ENCODE data around the gene TTC34. TPM values are rescaled to one million over a fixed set of nuclear protein-coding genes. Genes with fewer than 3 reads are reported as not detected.
A peak's percentile ranks its signal among the peaks of the same experiment; 100 is the strongest.

TTC34 gene
- polyA plus RNA-seq, 5 donors: 0.65 to 0.85 (median 0.71) TPM

DNA sequence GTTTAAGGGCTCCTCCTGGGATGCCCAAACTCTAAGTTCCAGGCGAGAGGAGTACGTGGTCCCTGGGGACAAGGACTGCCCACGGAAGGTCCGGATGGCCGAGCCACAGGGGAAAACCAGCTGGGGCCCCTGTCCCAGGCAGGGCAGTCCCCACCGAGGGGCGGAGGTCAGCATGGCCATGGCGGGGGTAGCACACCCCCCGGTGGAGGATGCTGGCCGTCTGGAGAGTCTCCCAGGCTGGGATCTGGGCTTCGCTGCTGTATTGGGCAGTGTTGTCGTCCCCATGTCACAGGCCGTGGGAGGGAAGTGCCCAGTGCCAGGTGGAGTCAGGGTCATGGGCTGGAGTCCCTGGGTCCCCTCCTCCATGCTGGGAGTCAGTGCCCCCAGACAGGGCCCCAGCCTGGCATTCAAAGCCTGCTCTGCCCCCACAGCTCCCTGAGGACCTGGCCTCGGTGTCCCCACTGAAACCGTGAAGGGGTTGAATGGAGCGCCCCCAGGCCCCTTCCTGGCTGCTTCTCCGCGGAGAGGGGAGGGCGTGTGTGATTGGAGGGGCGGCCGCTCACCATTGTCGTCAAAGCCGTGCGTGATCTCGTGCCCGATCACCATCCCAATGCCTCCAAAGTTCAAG, 208.1 kb downstream of the TTC34 start:
- DNase-seq: no peak

DNA sequence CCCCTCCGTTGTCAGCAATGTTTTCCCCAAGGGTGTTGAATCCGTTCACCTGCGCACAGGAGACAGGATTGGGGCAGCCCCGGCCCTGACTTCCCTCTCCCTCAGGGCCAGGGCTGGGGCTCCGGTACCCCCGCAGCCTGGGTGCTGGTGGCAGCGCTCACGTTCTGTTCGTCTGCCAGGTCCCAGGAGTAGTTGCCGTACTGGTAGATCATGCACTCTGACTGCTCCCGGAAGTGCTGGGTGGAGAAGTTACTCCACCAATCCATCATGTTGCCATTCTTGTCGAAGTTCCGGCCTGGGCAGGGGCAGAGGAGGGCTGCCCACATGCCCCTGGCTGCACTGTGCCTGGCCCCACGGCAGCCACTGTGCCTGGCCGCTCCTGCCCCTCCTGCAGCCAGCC, 208.8 kb downstream of the TTC34 start:
- no peak for DNase-seq

DNA sequence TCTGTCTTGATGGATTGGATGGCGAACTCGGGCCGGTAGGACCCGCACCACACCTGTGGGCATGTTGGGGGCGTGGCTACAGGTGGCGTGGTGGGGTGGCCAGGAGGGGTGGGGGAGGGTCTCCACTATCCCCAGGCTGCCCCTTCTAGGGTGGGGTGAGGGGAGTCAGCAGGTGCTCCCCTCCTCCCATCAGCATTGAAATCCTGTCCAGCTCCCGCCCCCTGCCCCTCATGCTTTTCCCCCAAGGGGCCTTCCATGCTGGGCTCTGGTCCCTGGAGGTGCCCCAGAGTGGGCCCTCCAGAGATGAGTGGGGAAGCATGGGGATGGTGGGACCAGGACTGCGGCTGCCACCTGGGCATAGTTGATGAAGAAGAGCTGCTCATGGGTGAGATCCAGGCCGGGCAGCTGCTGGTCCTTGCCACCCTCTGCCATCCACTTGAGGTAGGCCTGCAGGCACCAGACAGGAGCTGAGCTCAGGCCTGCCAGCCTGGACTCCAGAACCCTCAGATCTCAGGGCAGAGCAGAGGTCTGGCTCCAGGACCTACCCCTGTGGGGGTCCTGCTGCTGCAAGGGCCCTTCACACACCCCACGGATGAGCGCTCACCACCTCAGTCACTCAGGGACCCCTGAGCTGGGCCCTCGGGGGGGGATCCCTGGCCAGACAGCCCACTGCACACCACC, 209.8 kb downstream of the TTC34 start:
- no peak for DNase-seq

DNA sequence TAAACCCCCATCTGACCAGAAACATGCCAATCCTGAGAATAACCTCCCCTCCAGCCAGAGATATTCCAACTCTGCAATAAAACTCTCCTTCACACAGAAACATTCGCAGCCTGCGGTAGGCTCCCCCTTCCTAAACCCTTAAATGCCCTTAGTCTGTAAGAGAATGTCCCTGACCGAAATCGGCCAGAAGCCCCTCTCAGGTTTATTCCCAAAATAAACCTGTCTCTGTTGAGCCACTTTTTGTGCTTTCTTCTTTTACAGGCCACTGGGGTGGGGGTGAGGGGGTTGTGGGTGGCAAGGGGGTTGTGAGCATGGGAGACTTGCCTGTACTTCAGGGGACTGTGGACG, 210.3 kb downstream of the TTC34 start:
- DNase-seq: no peak

DNA sequence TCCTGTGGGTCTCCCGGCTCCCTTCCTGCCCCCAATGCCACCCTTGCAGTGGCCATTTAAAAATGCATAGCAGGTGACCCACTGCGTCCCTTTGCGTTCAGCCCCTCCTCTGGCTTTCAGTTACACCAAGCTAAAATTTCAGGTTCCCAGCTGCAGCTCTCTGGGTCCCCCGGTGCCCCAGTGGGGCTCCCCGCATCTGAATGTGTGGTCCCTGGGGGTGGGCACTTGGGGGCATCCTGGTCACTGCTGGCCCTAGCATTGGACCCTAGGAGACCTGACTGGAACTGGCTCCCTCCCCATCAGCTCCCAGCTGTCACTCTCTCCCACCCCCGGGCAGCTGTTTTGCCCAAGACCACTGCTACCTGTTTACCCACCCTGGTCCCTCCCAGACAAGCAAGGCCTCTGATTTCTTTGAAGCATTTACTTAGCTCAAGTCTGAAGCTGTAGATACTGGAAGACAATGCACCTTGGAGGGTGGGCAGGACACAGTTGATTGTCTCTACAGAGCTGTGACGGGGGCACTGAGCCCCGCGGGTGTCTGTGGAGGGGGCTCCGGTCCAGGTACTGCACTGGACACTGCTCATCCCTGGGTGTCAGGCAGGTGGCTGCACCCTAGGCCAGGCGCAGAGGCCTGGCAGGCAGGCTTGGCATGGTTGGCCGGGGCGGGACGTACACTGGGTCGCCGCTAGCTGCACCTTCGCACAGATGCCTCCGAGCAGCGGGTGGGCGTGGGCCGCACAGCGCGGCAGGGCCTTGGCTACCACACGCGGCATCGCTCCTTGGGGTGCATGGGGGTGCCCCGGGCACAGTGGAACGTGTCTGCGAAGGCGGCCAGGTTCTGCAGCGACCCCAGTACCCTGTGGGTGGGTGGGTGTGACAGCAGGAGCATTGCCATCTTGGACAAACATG, 211.0 kb downstream of the TTC34 start:
- DNase-seq: no peak

DNA sequence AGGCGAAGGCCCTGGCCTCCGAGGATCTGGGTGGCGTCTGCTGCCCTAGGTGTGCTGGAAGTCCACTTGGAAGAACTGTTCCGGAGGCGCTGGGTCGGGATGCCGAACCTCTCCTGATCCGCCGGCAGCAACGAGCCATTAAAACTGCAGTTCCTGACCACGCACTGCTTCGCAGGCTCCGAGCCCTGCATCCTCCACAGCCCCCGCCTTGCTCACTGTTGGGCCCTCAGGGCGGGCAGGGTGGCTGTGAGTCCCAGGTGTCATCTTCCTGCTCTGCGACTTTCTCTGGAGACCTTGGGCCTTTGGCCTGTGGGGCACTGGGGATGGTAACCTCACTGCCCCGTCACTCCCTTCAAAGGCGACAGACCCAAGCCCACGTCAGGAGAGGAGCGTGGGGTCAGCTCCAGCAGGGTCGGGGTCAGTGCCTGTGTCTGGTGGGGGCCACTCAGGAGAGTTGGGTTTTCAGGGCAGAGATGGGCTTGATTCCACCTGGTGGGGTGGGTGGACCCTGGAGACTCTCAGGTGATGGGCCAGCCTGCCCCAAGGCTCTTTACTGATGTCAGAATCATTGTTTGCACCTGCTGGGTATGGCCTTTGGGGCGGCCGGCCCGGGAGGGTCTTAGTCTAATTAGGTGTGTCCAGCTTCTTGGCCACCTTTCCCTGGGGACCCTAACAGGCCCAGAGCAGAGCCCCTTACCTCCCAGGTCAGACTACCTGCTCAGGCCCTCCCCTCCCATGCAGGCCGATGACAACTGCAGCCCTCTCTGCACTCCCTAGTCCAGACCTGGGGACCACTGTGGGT, 211.9 kb downstream of the TTC34 start:
- no peak for DNase-seq

DNA sequence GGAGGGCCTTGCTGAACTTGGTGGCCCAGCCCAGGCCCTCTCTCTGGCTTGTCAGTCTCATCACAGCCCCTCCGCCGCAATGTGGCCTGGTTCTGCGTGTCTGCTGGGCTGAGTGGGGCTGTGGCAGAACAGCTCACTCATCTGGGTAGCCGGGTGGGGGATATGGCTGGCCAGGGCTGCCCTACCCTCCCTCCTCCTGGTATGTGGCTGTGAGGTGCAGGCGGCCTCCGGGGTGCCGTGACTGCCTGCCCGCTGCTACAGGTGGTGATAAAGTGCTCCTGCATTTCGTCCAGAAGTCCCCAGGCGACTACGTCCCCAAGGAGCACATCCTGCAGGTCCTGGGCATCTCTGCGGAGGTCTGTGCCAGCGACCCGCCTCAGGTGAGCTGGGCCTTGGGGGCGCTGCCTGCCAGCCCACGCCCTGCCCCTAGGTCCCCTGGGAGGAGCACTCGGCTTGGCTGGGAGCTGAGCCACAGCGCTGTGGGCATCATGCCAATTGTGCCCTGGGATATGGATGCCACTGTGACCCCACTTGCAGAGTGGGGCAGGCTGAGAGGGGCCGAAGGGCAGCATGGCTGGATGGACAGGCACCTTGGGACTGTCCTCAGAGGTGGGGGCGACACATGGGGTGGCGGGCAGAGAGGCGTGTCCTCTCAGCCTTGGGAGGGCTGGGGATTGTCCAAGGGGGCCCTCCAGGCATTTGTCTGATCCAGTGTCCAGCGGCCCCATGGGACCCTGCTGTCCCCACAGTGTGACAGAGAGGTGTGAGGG, 212.6 kb downstream of the TTC34 start:
- no peak for DNase-seq

DNA sequence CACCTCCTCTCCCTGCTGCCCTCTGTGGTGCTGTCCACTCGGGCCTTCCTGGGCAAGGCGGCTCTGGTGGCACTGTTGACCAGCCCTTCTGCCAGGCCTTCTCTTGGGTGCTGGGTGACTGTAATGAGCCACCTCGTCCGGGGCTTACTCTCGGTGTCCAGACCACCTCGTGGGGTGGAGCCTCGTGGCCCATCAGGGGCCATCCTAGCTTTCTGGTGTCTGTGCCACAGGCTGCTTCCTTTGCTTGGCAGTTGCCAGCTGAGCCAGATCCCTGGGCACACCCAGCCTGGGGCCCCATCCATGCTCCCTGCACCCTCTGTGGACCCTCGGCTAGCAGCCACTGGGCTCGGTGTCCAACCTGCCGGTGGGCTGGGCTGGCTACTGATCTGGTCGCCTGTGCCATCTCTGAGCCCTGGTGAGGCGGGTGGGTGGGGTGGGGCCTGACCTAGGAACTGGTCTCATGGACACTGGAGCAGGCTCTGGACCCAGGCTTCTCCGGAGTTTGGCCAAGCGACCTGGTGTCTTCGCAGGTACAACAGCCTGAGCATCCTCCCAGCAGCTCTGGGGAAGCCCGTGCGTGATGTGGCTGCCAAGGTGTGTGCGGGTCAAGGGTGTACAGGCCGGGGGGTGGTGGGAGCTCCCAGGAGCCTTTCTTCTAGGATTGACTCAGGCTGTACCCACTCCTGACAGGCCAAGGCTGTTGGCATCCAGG, 213.5 kb downstream of the TTC34 start:
- DNase-seq: no peak

DNA sequence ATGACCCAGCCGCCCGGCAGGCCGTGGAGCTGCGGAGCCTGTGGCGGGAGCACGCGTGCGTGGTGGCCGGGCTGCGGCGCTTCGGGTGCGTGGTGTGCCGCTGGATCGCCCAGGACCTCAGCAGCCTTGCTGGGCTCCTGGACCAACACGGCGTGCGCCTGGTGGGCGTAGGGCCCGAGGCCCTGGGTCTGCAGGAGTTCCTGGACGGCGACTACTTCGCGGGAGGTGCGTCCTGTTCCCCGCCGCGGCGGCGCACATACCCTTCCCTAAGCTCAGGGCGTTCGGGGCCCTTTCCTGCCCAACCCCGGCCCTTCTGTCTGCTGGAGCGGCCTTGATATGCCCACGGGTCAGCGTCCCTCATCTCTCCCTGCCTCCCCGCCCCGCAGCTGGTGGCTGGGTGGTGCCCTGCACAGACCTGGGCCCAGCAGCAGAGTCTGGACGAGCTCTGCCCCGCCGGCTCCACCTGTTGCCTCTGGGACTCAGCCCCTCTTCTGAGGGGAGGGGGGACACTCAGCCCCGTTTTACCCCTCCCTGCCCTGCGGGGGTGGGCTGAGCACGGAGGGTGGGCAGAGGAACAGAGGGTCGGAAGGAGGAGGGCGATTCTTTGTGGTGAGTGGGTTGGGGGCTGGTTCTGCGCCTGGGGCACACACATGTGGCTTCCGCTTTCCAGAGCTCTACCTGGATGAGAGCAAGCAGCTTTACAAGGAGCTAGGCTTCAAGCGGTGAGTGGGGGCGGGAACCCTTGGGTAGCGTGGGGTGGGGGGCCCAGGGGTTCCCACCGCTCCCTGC, 214.2 kb downstream of the TTC34 start:
- DNase-seq: no peak

DNA sequence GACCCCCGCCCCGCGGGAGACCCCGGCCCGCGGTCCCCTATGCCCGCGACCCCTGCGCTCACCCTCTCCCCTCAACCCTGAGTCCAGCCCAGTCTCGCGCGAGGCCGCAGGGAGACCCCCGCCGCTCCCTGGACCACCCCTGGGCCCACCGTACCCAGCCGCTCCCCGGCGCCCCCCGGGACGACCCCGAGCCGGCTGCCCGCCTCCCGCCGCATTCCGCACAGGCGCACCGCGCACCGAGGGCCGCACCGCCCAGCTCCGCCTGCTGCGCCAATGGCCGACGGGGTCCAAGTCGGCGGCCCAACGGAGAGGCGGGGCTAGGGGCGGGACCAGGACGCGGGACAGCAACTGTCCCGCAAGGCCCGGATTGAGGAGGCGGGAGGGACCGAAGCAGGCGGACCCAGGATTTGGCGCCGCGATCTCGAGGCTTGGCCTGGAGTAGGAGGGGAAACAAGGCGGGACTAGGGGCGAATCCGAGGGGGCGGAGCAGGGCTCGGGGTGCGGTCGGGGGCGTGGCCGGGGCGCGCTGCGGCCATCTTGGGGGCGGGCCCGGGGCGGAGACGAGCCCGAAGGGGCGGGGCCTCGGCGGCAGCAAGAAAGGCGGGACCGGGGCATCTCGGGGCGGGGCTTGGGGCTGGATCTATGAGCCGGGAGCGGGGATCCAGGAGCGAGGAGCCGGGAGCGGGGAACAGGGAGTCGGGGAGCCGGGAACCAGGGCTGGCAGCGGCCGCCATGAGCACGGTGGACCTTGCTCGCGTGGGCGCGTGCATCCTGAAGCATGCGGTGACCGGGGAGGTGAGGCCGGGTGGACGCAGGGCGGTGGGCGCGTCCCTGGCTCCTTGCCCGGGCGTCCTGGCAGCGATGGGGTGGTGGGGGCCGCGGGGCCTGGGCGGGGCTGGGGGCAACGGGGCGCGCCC, 215.1 kb downstream of the TTC34 start, which contains the start of gene PRXL2B:
Gene PRXL2B, plus strand, starts transcription at position 624 of the 917 bp plus-strand sequence. Its CDS starts 109 bp downstream, at position 733.
- peak; percentile 99 for DNase-seq

Other genes with a start within 250 kb of the TTC34 start
- 10 to 100 TPM; 19.5 to 34.0 (median 25.7) TPM for gene TNFRSF14, start 245.3 kb downstream of the TTC34 start, polyA plus RNA-seq (ENCODE audit: insufficient read depth in 1 of 5, insufficient read length in 5 of 5, low replicate concordance in 1 of 5)
- 10 to 100 TPM; 30.1 to 68.6 (median 43.5) TPM for gene PRXL2B, start 214.9 kb downstream of the TTC34 start, polyA plus RNA-seq (ENCODE audit: insufficient read depth in 1 of 5, insufficient read length in 5 of 5, low replicate concordance in 1 of 5)
- gene MMEL1, start 168.7 kb downstream of the TTC34 start, polyA plus RNA-seq (ENCODE audit: insufficient read depth in 1 of 5, insufficient read length in 5 of 5, low replicate concordance in 1 of 5): 1 to 10 TPM; 2.6 to 6.5 (median 3.9) TPM
- gene ACTRT2, start 219.8 kb upstream of the TTC34 start, polyA plus RNA-seq (ENCODE audit: insufficient read depth in 1 of 5, insufficient read length in 5 of 5, low replicate concordance in 1 of 5): not detected